T-helper 17 cell (primary cell): ENCODE results near the gene IL22. TPM values are rescaled to one million over a fixed set of nuclear protein-coding genes. Genes with fewer than 3 reads are reported as not detected.

Experiments
- ATAC-seq: fragments of 150-1000 bp; cut with Tn5 transposase; 2 replicates; pipeline ENCODE4 v1.10.0; 2021; ENCODE audit warnings: mild to moderate bottlenecking, moderate library complexity
- DNase-seq, 3 donors: peaks; one replicate each; pipeline versions ENCODE4 v3.0.0 to v3.0.0-alpha.2; 2020 to 2021
- H3K9me3 ChIP-seq: one replicate; pipeline ENCODE4 v1.7.0; 2013; ENCODE audit warnings: low read length, mild to moderate bottlenecking; ENCODE audit not compliant: control insufficient read depth, poor library complexity, severe bottlenecking
- H3K27ac Mint-ChIP-seq: one replicate; pipeline ENCODE4 v1.8.0; 2022; ENCODE audit warnings: mild to moderate bottlenecking, moderate library complexity, mixed read lengths
- H3K27me3 Mint-ChIP-seq: one replicate; pipeline ENCODE4 v1.8.0; 2022; ENCODE audit warnings: mixed read lengths
- H3K36me3 Mint-ChIP-seq: one replicate; pipeline ENCODE4 v1.8.0; 2022; ENCODE audit warnings: low read depth, mixed read lengths
- H3K4me1 Mint-ChIP-seq: one replicate; pipeline ENCODE4 v1.8.0; 2022; ENCODE audit warnings: mild to moderate bottlenecking, mixed read lengths
- H3K4me3 Mint-ChIP-seq: one replicate; pipeline ENCODE4 v1.8.0; 2022; ENCODE audit warnings: mild to moderate bottlenecking, moderate library complexity, mixed read lengths
- total RNA-seq, 4 donors: library from RNA in 2 of 4; stranded (reverse) in 2 of 4; gene quantifications; one replicate each; pipeline ENCODE4 v1.2.3 and lab custom pipeline; 2022 to 2026

Gene IL22
- total RNA-seq, 2 donors from 2014 or later, result 0.50 to 5.6 TPM

DNA sequence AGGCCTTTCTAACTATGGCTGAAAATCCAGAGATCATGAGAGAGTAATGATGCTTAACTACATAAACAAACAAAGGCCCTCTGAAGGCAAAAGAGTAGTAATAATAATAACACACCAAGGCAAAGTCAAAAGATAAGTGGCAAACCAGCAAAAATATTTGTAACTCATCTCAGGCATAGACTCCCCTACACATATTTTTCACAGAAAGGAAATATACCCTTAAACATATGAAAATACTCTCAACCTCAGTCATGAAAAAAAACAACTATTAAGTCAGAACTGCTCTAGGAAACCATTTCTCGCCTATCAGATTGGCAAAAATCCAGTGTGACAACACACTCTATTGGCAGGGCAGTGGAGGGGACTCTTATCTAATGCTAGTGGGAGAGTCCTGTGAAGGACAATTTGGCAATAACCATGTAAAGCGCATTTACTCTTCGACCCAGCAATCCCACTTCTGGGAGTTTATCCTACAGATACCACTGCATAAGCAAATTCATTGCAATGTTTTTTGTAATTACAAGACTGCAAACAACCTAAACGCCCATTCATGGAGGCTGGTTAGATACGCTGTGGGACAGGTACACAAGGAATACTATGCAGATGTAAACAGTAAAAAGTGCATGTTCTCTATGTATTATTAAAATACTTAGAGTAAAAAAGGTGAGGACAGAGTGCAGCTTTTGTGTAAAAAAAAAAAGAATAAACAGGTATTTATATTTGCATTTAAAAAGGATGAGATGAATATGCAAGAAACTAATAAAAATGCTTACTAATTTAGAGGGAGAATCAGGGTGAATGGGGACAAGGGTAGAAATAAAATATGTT is 26.0 kb upstream of the IL22 start:
- no peak for ATAC-seq
- Mint-ChIP-seq H3K27me3 (no peaks in the 10 kb centered on the region), H3K4me3 (no peak overlapping the region), H3K36me3 (no peaks in the 10 kb centered on the region), H3K4me1 (peaks cover 22% of the 10 kb centered on the region), H3K27ac (no peak overlapping the region)
- no peak for DNase-seq
- H3K9me3 ChIP-seq, result no peaks in the 10 kb centered on the region

DNA sequence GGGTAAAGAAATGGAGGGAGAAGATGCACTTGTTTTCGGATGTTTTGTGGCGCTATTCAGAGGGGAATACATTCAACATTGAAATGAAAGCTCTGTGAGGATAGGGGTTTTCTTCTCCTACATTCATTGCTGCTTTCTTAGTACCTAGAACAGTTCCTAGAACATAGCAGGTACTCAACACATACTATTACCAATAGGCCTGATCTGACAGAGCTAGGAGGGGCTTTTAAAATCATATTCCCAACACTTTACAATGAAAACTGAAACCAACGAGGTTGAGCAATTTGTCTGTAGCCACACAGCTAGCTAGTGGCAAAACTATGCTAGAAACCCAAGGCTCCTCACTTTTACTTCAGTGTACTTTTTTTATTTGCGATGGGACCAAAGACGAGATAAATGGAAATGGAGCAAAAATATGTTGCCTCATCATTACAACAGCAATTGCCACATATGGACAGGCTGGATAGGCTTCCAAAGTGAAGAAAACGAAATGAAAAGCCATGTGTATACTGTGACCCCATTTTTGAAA is 23.1 kb upstream of the IL22 start:
- DNase-seq, result no peak
- H3K27ac Mint-ChIP-seq, result no peak overlapping the region
- ATAC-seq, result no peak
- H3K9me3 ChIP-seq, result no peaks in the 10 kb centered on the region
- H3K27me3 Mint-ChIP-seq, result no peaks in the 10 kb centered on the region
- H3K36me3 Mint-ChIP-seq, result no peaks in the 10 kb centered on the region
- no peak overlapping the region for H3K4me3 Mint-ChIP-seq
- peaks cover 20% of the 10 kb centered on the region for H3K4me1 Mint-ChIP-seq

DNA sequence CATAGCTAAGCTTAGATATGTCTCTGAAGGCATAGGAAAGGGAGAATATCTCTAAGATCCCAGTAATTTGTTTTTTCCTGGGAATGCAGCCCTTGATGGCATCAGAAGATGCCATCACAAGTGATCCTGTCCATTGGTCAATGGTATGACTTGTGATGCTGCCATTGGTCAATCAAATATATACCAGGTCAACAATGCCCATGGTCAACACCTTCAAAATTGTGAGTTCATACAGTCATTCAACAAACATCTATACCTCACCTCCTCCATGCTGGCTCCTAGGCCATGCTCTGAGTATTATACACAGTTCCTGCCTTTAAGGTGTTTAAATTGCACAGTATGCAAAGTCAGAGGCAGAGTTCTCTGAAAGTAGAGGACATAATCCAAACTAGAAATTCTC is 19.3 kb upstream of the IL22 start:
- Mint-ChIP-seq H3K27me3 (no peaks in the 10 kb centered on the region), H3K4me1 (peaks cover 18% of the 10 kb centered on the region), H3K4me3 (no peak overlapping the region), H3K36me3 (no peaks in the 10 kb centered on the region), H3K27ac (no peak overlapping the region)
- DNase-seq, result no peak
- H3K9me3 ChIP-seq, result no peaks in the 10 kb centered on the region
- no peak for ATAC-seq

DNA sequence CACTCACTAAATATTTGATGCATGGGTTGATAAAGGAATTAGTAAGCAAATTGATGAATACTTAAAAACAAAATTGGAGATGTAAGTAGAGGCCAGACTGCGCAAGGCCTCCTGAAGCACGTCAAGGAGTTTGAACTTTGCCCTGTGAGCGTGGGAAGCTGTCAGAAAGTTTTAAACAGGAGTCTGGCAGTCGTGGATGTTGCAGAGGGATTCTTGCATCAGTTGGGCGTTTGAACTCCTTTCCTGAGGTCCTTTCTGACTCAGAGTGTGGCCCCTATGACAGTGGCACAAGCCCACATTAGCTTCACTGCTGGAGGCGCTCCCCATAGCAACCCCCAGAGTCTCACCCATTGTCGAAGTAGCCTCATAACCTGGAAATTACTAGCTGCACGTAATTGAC is 17.9 kb upstream of the IL22 start:
- peaks cover 12% of the 10 kb centered on the region for H3K4me1 Mint-ChIP-seq
- no peak overlapping the region for H3K27ac Mint-ChIP-seq
- no peak overlapping the region for H3K4me3 Mint-ChIP-seq
- DNase-seq (no peak), ATAC-seq (no peak)
- no peaks in the 10 kb centered on the region for H3K36me3 Mint-ChIP-seq
- no peaks in the 10 kb centered on the region for H3K9me3 ChIP-seq
- no peaks in the 10 kb centered on the region for H3K27me3 Mint-ChIP-seq

DNA sequence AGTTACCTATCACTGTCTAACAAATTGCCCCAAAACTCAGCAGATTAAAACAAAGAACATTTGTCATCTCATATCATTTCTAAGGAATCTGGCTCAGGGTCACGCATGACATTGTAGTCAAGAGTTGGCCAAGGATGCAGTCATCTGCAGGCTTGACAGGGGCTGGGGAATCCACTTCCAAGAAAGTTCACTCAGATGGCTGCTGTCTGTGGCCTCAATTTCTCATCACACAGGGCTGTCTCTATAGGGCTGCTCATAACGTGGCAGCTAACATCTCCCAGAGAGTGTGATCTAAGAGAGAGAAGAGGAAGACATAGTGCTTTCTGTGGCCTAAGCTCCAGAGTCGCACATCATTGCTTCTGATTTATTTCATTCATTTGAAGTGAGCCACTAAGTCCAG is 17.0 kb upstream of the IL22 start:
- H3K9me3 ChIP-seq, result no peaks in the 10 kb centered on the region
- Mint-ChIP-seq H3K36me3 (no peaks in the 10 kb centered on the region), H3K4me3 (no peak overlapping the region), H3K27ac (no peak overlapping the region), H3K27me3 (no peaks in the 10 kb centered on the region), H3K4me1 (peaks cover 9% of the 10 kb centered on the region)
- ATAC-seq, result no peak
- no peak for DNase-seq

DNA sequence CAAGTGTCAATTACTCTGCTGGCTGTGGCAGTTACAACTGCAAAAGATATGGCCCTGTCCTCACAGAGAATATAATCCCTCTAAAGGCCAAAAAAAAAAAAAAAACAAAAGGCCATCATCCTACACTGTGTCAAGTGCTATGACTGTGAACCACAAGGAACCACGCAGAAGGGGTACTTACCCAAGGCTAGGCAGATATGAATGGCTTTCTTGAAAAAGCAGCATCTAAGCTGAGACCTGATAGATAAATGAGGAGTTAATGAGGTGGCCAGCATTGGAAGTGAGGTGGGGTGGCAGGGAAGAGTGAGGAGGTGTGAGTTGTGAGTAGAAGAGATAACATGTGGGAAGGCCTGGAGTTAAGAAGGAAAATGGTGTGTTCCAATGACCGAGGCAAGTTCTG is 16.4 kb upstream of the IL22 start:
- Mint-ChIP-seq H3K27ac (no peak overlapping the region), H3K4me3 (no peak overlapping the region), H3K27me3 (no peaks in the 10 kb centered on the region), H3K4me1 (peaks cover 7% of the 10 kb centered on the region), H3K36me3 (no peaks in the 10 kb centered on the region)
- DNase-seq, result no peak
- no peak for ATAC-seq
- H3K9me3 ChIP-seq, result no peaks in the 10 kb centered on the region

DNA sequence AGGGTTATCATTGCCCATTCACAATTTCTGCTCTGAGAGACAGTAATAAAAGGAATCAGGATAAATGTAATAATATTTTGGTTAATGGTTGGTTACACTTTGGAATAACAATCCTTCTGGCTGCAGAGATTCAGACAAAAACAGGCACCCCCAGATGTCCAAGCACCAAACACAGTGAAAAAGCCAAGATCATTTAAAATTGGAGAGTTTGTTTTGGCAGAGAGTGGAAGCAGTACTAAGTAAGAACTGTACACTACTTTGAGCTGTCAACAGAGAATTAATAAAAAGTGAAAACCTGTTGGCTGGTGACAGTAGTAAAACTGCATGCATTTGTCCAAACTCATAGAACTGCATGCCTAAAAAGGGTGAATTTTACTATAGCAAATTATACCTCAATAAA is 15.6 kb upstream of the IL22 start:
- peaks cover 7% of the 10 kb centered on the region for H3K4me1 Mint-ChIP-seq
- H3K27ac Mint-ChIP-seq, result no peak overlapping the region
- ATAC-seq (no peak), DNase-seq (no peak)
- no peaks in the 10 kb centered on the region for H3K9me3 ChIP-seq
- H3K27me3 Mint-ChIP-seq, result no peaks in the 10 kb centered on the region
- no peaks in the 10 kb centered on the region for H3K36me3 Mint-ChIP-seq
- no peak overlapping the region for H3K4me3 Mint-ChIP-seq

DNA sequence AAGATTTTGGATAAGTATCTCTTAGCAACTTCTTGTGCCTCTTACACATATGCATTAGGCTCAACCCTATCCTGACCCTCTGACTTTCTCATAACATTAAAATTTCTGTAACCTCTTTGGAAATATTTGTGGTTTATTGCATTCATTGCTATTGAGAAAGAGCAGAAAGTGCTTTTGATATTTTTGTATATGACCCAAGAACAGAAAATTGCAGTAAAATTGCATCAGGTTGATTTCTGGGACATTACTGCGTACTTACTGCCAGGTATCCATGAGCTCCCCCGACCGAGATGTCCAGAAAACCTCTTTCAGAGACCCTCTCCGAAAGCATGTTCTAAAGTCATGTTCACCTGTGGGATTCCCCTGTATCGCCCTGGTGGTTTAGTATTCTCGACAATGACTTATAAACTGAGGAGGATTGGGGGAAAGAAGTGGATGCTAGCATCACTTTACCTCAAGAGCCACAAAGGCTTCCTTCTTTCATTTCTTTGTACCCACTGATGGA is 14.5 kb upstream of the IL22 start:
- ATAC-seq (peak; percentile 54), DNase-seq (no peak)
- H3K27me3 Mint-ChIP-seq, result no peaks in the 10 kb centered on the region
- H3K9me3 ChIP-seq, result no peaks in the 10 kb centered on the region
- H3K27ac Mint-ChIP-seq, result no peak overlapping the region
- H3K4me3 Mint-ChIP-seq, result no peak overlapping the region
- H3K4me1 Mint-ChIP-seq, result peaks cover 7% of the 10 kb centered on the region
- H3K36me3 Mint-ChIP-seq, result no peaks in the 10 kb centered on the region

DNA sequence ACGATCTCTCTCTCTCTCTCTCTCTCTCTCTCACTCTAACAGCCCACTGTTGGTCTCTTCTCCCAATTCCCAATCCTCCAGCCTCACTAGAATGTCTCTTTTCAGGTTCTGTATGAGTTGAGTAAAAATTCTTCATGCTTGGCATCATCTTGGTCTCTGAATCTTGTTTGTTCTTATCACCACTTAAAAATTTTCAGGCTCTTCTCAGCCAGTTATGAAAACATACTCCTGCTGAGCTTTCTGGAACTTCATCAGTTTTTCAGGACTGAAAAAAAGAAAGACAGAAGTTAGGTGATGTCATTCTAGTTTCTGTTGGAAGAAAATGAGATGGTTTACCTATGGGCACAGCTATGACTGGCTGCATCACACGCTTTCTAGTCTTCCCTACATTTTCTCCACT is 11.5 kb upstream of the IL22 start:
- no peaks in the 10 kb centered on the region for H3K9me3 ChIP-seq
- Mint-ChIP-seq H3K36me3 (no peaks in the 10 kb centered on the region), H3K27ac (no peak overlapping the region), H3K4me3 (no peak overlapping the region), H3K27me3 (no peaks in the 10 kb centered on the region), H3K4me1 (peaks cover 13% of the 10 kb centered on the region)
- no peak for DNase-seq
- ATAC-seq, result no peak

DNA sequence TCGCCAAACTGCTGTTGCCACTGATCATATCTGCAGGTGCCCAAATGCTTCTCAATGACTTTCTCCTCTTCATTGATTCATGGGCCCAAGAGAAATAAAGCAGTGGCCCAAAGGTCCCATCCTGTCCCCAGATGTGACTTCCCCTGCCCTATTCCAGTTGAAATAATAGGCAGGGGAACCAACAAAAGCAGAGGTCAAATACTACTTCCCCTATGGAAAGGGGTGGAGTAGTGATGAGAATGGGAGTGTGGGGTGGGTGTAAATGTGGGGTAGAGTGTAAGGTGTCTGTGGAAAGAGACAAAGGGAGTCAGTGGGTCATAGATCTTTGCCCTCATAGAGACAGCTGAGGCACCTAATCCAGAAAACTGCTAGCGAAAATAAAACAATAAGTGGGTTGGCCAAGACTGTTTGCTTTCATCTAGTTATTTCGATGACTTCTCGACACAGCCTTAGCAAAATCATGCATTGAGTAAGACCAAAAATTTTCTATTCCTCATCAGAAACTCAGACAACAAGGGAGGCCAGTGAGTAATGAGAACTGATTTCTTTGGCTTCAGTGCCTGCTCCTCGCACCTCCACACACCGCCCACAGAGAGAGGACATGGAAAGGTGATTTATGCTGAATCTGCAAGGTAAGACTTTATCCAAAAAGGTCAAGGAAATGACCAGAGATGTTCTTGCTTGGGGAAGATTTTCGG is 10.9 kb upstream of the IL22 start:
- H3K4me1 Mint-ChIP-seq, result peaks cover 18% of the 10 kb centered on the region
- no peaks in the 10 kb centered on the region for H3K27me3 Mint-ChIP-seq
- no peaks in the 10 kb centered on the region for H3K9me3 ChIP-seq
- no peak for ATAC-seq
- no peaks in the 10 kb centered on the region for H3K36me3 Mint-ChIP-seq
- DNase-seq, result no peak
- no peak overlapping the region for H3K4me3 Mint-ChIP-seq
- H3K27ac Mint-ChIP-seq, result no peak overlapping the region

DNA sequence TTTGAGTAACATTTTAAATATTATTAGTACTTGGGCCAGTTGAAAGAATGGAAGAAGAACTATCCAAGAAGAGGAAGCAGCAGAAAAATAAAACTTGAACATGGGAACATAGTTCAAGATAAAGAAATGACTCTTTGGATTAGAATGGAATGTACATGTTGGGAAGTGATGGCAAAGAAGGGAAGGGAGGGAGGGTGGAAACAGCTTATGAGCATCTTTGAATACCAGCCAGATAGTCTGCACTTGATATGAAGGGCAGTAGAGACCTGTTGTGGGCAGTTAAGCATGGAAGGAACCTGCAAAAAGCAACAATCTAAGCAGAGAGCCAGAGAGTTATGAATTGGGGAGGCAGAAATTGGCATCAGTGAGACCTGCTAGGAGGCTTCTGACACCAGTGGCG is 10.0 kb upstream of the IL22 start:
- no peak overlapping the region for H3K27ac Mint-ChIP-seq
- DNase-seq (no peak), ATAC-seq (no peak)
- H3K36me3 Mint-ChIP-seq, result no peaks in the 10 kb centered on the region
- no peak overlapping the region for H3K4me3 Mint-ChIP-seq
- peaks cover 16% of the 10 kb centered on the region for H3K4me1 Mint-ChIP-seq
- no peaks in the 10 kb centered on the region for H3K27me3 Mint-ChIP-seq
- H3K9me3 ChIP-seq, result no peaks in the 10 kb centered on the region

DNA sequence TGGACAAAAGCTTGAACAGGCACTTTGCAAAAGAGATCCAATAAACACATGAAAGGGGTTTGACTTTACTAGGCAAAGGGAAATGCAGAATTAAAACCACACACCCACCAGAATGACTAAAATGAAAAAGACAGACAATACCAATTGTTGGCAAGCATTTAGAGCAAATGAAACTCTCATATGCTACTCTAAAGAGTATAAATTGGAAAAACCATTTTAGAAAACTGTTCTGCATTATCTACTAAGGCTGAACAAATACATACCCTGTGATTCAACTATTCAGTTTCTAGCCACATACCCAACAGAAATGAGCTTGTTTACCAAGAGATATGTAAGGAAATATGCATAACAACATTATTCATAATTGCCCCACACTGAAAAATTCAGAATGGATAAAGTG is 8.5 kb upstream of the IL22 start:
- H3K4me3 Mint-ChIP-seq, result no peak overlapping the region
- H3K36me3 Mint-ChIP-seq, result no peaks in the 10 kb centered on the region
- H3K27me3 Mint-ChIP-seq, result no peaks in the 10 kb centered on the region
- peaks cover 12% of the 10 kb centered on the region for H3K4me1 Mint-ChIP-seq
- DNase-seq (no peak), ATAC-seq (no peak)
- H3K27ac Mint-ChIP-seq, result no peak overlapping the region
- H3K9me3 ChIP-seq, result no peaks in the 10 kb centered on the region

DNA sequence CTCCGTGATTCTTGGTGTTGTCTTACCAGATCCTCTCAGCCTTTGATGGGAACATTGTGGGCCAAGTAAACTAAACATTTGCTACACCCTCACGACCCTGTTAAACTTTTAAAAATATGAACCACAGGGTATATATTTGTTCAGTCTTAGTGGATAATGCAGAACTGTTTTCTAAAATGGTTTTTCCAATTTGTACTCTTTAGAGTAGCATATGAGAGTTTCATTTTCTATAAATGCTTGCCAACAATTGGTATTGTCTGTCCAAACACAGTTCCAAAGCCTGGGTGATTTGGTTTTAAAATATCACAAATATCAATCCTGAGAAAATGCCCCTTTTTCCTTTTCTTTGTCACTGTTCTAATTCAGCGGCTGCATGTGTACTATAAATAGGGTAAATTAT is 6.7 kb upstream of the IL22 start:
- Mint-ChIP-seq H3K4me3 (no peak overlapping the region), H3K27ac (no peak overlapping the region), H3K27me3 (no peaks in the 10 kb centered on the region), H3K4me1 (peaks cover 12% of the 10 kb centered on the region), H3K36me3 (no peaks in the 10 kb centered on the region)
- DNase-seq (no peak), ATAC-seq (no peak)
- H3K9me3 ChIP-seq, result no peaks in the 10 kb centered on the region
